Measurements from ENCODE around the gene P2RX5.

Gene P2RX5

GRCh38 chr17:3679531-3680126, 16.3 kb downstream of the P2RX5 start:
- no peak for DNase-seq (ENCODE audit: low read depth)

DNA sequence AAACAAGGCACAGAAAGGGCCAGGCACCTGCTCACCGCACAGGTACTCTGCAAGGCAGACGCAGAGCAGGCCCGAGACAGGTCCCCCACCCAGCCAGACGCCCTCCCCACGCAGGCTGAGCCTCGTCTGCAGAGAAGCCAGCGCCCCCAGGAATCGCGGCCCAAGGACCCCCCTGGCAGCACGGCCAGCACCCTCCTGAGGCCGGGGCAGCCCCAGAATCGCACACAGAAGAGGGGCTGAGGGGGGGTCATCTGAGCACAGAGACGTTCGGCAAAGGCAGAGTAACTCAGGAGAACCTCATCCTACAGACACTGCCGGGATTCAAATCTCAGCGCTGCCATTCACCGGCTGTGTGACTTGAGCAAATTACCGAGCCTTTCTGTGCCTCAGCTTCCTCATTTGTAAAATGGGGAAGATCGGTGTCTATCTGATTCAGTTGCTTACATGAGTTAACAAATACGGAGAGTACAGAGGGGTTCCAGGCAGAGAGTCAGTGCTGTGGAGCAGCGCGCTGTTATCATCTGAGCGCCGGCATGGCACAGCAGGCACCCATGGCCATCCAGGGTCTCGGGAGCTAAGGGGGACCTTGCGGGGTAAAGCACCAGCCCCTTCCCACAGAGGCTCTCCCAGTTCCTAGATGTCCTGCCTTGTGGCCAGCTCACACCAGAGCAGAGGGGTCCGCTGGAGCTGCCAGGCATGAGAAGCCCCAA, 17.0 kb downstream of the P2RX5 start:
- DNase-seq (ENCODE audit: low read depth): no peak

GRCh38 chr17:3678095-3678820, 17.7 kb downstream of the P2RX5 start:
- DNase-seq (ENCODE audit: low read depth): no peak

DNA sequence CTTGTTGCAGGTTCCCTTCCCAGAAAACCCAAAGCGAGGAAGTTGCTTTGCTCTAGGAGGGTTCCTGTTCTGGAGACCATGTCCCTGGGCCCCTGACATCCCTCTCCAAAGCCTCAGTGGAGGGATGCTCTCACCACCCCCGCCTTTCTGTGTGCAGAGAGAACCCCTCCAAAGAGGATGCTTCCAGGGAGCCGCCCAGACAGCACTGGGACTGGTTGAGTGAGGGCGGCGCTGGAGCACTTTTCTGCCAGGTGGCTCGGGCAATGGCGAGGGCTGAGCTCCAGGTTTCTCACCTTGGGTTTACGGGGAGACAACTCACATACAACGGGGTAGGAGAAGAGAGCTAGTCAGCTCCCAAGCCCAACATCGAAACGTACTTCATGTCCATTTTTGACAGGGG, 20.1 kb downstream of the P2RX5 start:
- no peak for DNase-seq (ENCODE audit: low read depth)

DNA sequence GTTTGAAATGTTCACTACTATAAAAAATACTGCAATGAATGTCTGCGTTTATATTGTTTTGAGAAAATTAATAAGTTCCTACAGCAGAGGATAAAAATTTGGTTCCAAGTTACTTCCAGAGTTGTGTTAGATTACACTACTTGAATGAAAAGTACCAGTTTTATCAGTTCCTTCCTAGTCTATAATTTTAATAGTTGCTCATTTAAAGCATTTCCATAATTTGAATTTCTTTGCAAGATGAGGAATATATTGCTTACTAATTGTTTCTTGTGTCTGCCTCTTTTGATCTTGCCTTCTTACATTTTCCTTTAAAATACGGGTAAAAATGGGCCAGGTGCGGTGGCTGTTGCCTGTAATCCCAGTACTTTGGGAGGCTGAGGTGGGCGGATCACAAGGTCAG, 23.4 kb downstream of the P2RX5 start:
- DNase-seq (ENCODE audit: low read depth): no peak

GRCh38 chr17:3669548-3669947, 26.4 kb downstream of the P2RX5 start:
- no peak for DNase-seq (ENCODE audit: low read depth)

DNA sequence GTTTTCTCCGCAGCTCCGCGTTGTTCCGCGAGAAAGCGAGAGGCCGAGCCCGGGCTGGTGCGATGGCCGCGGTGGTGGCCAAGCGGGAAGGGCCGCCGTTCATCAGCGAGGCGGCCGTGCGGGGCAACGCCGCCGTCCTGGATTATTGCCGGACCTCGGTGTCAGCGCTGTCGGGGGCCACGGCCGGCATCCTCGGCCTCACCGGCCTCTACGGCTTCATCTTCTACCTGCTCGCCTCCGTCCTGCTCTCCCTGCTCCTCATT, 26.9 kb downstream of the P2RX5 start:
- no peak for DNase-seq (ENCODE audit: low read depth)

- DNase-seq (ENCODE audit: low read depth): peak; percentile 79
Measured at GRCh38 chr17:3668279-3669084, 27.5 kb downstream of the P2RX5 start, which contains the start of the genes EMC6 and TAX1BP3. Gene EMC6 (plus strand): TSS chr17:3668812. CDS start chr17:3669147, 335 bp downstream. Gene TAX1BP3 (minus strand): TSS chr17:3668578. CDS start chr17:3668526, 52 bp downstream.

DNA sequence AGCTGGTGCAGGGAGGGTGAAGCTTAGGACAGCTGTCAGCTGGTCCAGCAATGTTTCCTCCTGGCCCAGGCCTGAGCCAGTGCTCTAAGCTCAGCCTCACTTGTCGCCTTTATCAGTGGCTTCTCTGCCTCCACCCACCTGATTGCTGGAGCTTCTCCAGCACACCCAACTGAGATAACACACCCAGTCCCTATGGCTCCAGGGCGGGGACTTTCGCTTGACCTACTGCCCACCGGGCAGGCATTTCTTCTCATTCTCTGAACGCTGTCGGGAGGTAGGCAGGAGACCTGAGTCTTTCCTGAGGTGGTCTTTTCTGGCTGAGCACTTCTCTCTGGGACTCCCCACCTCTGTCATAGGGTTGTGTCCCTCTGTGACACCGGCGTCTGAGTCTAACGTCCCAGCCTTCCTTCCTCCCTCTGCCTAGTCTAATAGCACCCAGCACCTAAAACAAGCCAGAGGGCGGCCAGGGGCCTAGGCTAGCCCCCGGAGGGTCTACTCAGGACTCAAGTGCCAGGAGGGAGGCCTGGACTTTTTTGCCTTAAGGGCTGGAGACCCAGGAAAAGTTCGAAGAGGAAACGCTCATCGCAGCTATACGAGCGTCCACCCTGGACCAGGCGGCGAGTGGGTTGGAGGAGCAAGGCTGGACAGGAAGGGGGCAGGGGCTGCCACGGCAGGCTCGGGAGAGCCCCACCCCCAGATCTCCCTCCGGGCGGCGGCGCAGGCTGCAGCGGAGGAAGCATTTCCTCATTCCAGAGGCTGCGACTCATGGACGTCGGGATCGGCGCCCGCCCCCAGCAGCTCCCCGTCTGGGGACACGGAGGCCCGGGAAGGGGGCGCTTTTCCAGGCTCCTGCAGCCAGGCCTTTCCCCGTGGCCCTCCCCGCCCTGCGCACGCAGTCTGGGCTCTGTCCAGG, 28.3 kb downstream of the P2RX5 start:
- no peak for DNase-seq (ENCODE audit: low read depth)

DNA sequence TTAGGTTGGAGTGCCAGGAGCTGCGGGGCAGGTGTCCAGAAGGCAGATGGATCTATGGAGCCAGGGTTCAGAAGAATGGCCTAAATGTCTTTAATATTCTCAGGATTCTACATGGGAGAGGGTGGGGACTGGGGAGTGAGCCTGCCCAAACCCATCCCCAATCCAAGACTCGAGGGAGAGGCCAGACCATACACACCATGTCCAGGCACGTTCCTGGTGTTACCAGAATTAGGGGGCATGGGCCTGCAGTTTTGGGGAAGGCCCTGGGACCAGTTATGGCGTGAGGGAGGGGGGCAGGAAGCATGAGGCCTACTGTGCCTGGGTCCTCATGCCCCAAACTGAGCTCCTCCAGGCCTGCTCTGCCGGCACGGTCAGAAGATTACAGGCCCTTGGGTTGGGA, 29.4 kb downstream of the P2RX5 start:
- no peak for DNase-seq (ENCODE audit: low read depth)

- DNase-seq (ENCODE audit: low read depth): no peak
Measured at GRCh38 chr17:3665834-3666233, 30.1 kb downstream of the P2RX5 start.

GRCh38 chr17:3663102-3664011, 32.6 kb downstream of the P2RX5 start:
- DNase-seq (ENCODE audit: low read depth): no peak

DNA sequence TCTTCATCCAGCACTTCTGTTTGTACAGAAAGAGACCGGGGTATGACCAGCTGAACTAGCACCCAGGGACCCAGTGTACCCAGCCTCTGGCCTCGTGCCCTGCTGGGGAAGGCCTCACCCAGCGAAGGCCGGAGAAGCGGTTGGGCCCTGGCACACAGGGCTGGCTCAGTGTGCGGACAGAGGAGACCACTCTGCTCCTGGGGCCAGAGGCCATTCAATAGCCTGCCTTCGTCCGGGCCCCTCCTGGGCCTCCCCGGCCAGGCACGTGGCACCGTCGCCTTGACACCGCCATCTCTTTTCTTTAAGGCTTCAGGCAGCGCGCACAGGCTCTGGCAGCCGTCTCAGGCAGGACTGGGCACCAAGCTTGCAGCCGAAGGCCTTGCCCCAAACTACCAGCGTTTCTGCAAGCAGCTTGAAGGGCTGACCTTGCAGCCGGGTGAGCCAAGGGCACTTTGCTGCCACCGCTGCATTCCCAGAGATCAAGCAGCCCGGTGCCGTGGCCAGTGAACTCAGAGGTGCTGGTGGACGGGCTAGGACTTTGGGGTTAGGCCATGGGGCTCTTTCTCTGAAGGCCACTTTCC, 35.6 kb downstream of the P2RX5 start:
- DNase-seq (ENCODE audit: low read depth): no peak

- no peak for DNase-seq (ENCODE audit: low read depth)
Measured at GRCh38 chr17:3659541-3660111, 36.3 kb downstream of the P2RX5 start.

DNA sequence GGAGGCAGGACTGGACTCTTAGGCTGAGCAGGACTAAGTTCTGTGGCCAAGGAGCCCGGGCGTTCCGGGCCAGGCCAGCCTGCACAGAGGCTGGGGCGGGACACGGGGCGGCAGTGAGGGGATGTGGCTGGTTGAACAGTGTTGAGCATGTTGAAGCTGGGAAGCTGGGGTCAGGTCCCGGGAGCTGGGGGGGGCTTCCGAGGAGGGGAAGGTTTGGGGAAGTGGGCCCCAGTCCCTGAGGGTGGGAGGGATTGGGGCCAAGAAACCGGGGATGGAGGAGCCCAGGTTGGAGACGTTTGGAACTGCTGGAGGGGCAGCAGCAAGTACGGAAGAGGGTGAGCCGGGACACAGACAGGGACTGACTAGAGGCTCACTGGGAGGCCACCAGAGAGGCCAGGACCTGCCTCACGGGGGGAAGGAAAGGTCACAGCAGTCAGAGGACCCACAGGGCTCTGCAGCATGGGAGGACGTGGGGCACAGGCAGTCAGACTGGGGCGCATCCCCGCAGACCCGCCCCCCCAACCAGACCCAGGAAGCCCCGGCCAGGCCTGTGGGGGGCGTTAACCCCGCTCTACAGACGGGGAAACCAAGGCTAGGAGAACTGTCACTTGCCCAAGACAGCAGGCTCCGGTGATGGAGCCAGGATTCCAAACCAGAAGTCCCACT, 37.0 kb downstream of the P2RX5 start:
- no peak for DNase-seq (ENCODE audit: low read depth)

DNA sequence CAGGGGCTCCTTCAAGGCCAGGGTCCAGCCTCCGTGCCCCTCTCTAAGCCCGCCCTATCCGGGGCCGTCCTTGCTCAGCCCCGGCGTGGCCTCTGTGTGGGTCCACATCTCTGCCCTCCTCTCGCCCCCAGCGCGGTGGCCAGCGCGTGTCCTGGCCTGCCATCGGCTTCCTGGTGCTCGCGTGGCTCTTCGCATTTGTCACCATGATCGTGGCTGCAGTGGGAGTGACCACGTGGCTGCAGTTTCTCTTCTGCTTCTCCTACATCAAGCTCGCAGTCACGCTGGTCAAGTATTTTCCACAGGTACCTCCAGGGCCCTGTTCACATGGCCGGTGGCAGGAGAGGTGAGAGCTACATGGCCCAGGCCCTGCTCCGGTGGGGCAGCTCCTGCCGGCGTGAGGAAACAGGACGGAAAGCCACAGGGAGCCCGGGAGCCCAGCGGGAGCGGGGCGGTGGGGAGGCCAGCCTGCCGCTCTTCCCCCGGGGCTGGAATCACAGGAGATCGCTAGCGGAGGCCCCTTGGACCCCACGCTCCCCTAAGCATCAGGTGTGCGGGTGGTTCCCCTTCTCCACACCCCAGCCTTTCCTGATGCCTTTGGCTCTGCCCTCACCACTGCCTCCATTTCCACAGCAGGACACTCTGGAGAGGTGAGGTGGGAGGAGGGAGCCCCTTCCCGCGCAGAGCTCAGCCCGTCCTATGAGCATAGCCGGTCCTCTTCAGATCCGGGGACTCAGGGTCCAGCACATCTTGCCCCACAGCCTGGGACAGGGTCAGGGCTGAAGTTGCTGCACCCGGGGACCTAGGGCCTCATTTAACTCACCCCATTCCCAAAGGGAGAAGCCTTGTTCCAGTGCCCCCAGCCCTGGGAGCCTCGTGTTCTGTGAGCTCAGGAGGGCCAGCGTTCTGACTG, 37.8 kb downstream of the P2RX5 start:
- no peak for DNase-seq (ENCODE audit: low read depth)

DNA sequence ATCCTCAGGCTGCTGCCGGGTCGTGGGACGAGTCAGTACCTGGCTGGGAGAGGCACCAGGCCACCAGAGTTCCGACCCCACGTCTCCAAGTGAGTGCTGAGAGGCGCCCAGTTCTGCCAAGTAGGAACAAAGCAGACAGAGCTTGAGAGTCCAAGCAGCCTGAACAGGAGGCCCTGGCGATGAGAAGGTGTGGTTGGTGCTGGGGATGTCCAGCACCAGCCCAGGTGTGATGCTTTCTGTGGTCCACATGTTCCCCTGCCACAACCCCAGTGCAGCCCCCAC, 38.4 kb downstream of the P2RX5 start:
- DNase-seq (ENCODE audit: low read depth): no peak
